H9 (cell line): ENCODE data around the gene CD209. TPM values are rescaled to one million over a fixed set of nuclear protein-coding genes. Genes with fewer than 3 reads are reported as not detected.

Experiments used
- DNase-seq: peaks from one replicate; pipeline ENCODE4 v3.0.0-alpha.2; 2017
- H2AFZ ChIP-seq: one replicate; pipeline ENCODE4 v1.6.1; 2013; ENCODE audit warnings: mild to moderate bottlenecking, low read length, control low read depth, moderate library complexity
- H2AK5ac ChIP-seq: 2 replicates; pipeline ENCODE4 v1.6.1; 2013; ENCODE audit warnings: low read length, control low read depth, mixed read lengths; ENCODE audit not compliant: insufficient read length
- H2BK120ac ChIP-seq: one replicate; pipeline ENCODE4 v1.6.1; 2013; ENCODE audit warnings: low read depth, mild to moderate bottlenecking, low read length, control low read depth, inconsistent platforms; ENCODE audit not compliant: poor library complexity, severe bottlenecking
- H2BK12ac ChIP-seq: 2 replicates; pipeline ENCODE4 v1.6.1; 2013; ENCODE audit warnings: low read length, control low read depth, mixed read lengths, low read depth; ENCODE audit not compliant: insufficient read length
- H2BK15ac ChIP-seq: 2 replicates; pipeline ENCODE4 v1.6.1; 2013; ENCODE audit warnings: low read depth, low read length, control low read depth
- H2BK20ac ChIP-seq: one replicate; pipeline ENCODE4 v1.6.1; 2013; ENCODE audit warnings: low read depth, mild to moderate bottlenecking, low read length, control low read depth, inconsistent platforms; ENCODE audit not compliant: poor library complexity, severe bottlenecking
- H2BK5ac ChIP-seq: 2 replicates; pipeline ENCODE4 v1.6.1; 2013; ENCODE audit warnings: low read length, control low read depth, mixed read lengths; ENCODE audit not compliant: insufficient read length
- H3K14ac ChIP-seq: 2 replicates; pipeline ENCODE4 v1.6.1; 2013; ENCODE audit warnings: low read length, control low read depth; ENCODE audit not compliant: insufficient read depth
- H3K18ac ChIP-seq: 2 replicates; pipeline ENCODE4 v1.6.1; 2013; ENCODE audit warnings: low read depth, mild to moderate bottlenecking, mixed read lengths, low read length, control low read depth; ENCODE audit not compliant: insufficient read length
- H3K23ac ChIP-seq: 2 replicates; pipeline ENCODE4 v1.6.1; 2013; ENCODE audit warnings: low read length, control low read depth, mixed read lengths, low read depth; ENCODE audit not compliant: insufficient read length
- H3K23me2 ChIP-seq: 2 replicates; pipeline ENCODE4 v1.6.1; 2013; ENCODE audit warnings: low read depth, mild to moderate bottlenecking, mixed read lengths, low read length, control low read depth; ENCODE audit not compliant: insufficient read length, poor library complexity, severe bottlenecking
- H3K27ac ChIP-seq: 2 replicates; pipeline ENCODE4 v1.5.1; 2013; ENCODE audit warnings: low read length, control low read depth, mixed read lengths, low read depth; ENCODE audit not compliant: insufficient read length
- H3K27me3 ChIP-seq: 2 replicates; pipeline ENCODE4 v1.6.1; 2013; ENCODE audit warnings: low read length, control low read depth, inconsistent platforms; ENCODE audit not compliant: insufficient read depth
- H3K4ac ChIP-seq: 2 replicates; pipeline ENCODE4 v1.6.1; 2013; ENCODE audit warnings: low read depth, mild to moderate bottlenecking, control low read depth, inconsistent platforms, low read length, moderate library complexity
- H3K4me1 ChIP-seq: 2 replicates; pipeline ENCODE4 v1.6.1; 2013; ENCODE audit warnings: low read length, control low read depth, inconsistent platforms; ENCODE audit not compliant: insufficient read depth
- H3K4me2 ChIP-seq: 2 replicates; pipeline ENCODE4 v1.6.1; 2013; ENCODE audit warnings: low read length, control low read depth, mixed read lengths; ENCODE audit not compliant: insufficient read length, insufficient read depth
- H3K56ac ChIP-seq: 2 replicates; pipeline ENCODE4 v1.6.1; 2013; ENCODE audit warnings: low read depth, mild to moderate bottlenecking, mixed read lengths, low read length, control low read depth; ENCODE audit not compliant: insufficient read length
- H3K79me1 ChIP-seq: 2 replicates; pipeline ENCODE4 v1.6.1; 2013; ENCODE audit warnings: low read depth, mild to moderate bottlenecking, moderate library complexity, low read length, control low read depth, inconsistent platforms; ENCODE audit not compliant: insufficient read depth, poor library complexity, severe bottlenecking
- H3K79me2 ChIP-seq: 2 replicates; pipeline ENCODE4 v1.6.1; 2013; ENCODE audit warnings: low read length, control low read depth, inconsistent platforms; ENCODE audit not compliant: insufficient read depth
- H3K9ac ChIP-seq: 2 replicates; pipeline ENCODE4 v1.6.1; 2013; ENCODE audit warnings: low read length, control low read depth, mixed read lengths; ENCODE audit not compliant: insufficient read length; ENCODE audit errors: extremely low read depth
- H3K9me3 ChIP-seq: one replicate; pipeline ENCODE4 v1.6.1; 2013; ENCODE audit warnings: low read depth, low read length, inconsistent platforms; ENCODE audit not compliant: control insufficient read depth
- H3T11ph ChIP-seq: one replicate; pipeline ENCODE4 v1.6.1; 2013; ENCODE audit warnings: mild to moderate bottlenecking, low read length, control low read depth, inconsistent platforms
- H4K20me1 ChIP-seq: one replicate; pipeline ENCODE4 v1.6.1; 2013; ENCODE audit not compliant: control insufficient read depth, insufficient read length, insufficient read depth
- H4K5ac ChIP-seq: 2 replicates; pipeline ENCODE4 v1.6.1; 2013; ENCODE audit warnings: low read depth, mild to moderate bottlenecking, mixed read lengths, low read length, control low read depth; ENCODE audit not compliant: insufficient read length
- H4K8ac ChIP-seq: replicated peaks from 2 replicates; pipeline ENCODE4 v1.6.1; 2013; ENCODE audit warnings: low read length, control low read depth, mixed read lengths, low read depth; ENCODE audit not compliant: insufficient read length
- H4K91ac ChIP-seq: 2 replicates; pipeline ENCODE4 v1.6.1; 2013; ENCODE audit warnings: low read depth, mild to moderate bottlenecking, moderate library complexity, mixed read lengths, low read length, control low read depth; ENCODE audit not compliant: insufficient read length
- H3K27ac Mint-ChIP-seq, 3 experiments: 2 replicates in 2 of 3; 3 replicates in 1 of 3; pipeline ENCODE4 v1.8.0; 2020 to 2021; ENCODE audit warnings: mixed read lengths in 3 of 3, mild to moderate bottlenecking in 1 of 3, moderate library complexity in 1 of 3
- H3K27me3 Mint-ChIP-seq: 2 replicates; pipeline ENCODE4 v1.8.0; 2021; ENCODE audit warnings: low read depth, mild to moderate bottlenecking, moderate library complexity, mixed read lengths
- H3K36me3 Mint-ChIP-seq, 3 experiments: 2 replicates in 2 of 3; 3 replicates in 1 of 3; pipeline ENCODE4 v1.8.0; 2020 to 2021; ENCODE audit warnings: low read depth in 3 of 3, mixed read lengths in 3 of 3; ENCODE audit not compliant: insufficient read depth in 1 of 3
- H3K4me1 Mint-ChIP-seq, 2 experiments: 2 replicates each; pipeline ENCODE4 v1.8.0; 2020; ENCODE audit warnings: mixed read lengths in 2 of 2
- H3K4me3 Mint-ChIP-seq, 2 experiments: 2 replicates in 1 of 2; 3 replicates in 1 of 2; pipeline ENCODE4 v1.8.0; 2020 to 2021; ENCODE audit warnings: mild to moderate bottlenecking in 2 of 2, mixed read lengths in 2 of 2, moderate library complexity in 1 of 2
- H3K9me3 Mint-ChIP-seq, 2 experiments: 2 replicates in 1 of 2; 3 replicates in 1 of 2; pipeline ENCODE4 v1.8.0; 2020; ENCODE audit warnings: mild to moderate bottlenecking in 2 of 2, mixed read lengths in 2 of 2, moderate library complexity in 1 of 2
- CTCF ChIP-seq: fragments of 200-600 bp; sonication (generic); conservative IDR thresholded peaks from 3 replicates; pipeline ENCODE4 v1.8.0; 2021; ENCODE audit warnings: antibody characterized with exemption, mild to moderate bottlenecking
- WGBS: extraction: QIAGEN DNeasy Blood & Tissue Kit; methylation state at CpG from one replicate; pipeline ENCODE4 v1.1.7; 2013; ENCODE audit warnings: missing lambda C conversion rate, low lambda C conversion rate, mixed read lengths; ENCODE audit not compliant: insufficient read length; ENCODE audit errors: extremely low coverage; 5-methylcytosine and 5-hydroxymethylcytosine counted together
- total RNA-seq: library from RNA; stranded (reverse); gene quantifications from 2 replicates; pipeline ENCODE4 v1.2.1, GENCODE V29; 2021

CD209 gene
- total RNA-seq, 1 experiment from 2014 or later: not detected

GRCh38 chr19:7787602-7788177 lies 40.4 kb upstream of the CD209 start:
- Mint-ChIP-seq H3K4me1 (peaks cover 15 to 26% of the 10 kb centered on the region in 2 experiments), H3K36me3 (no peaks in the 10 kb centered on the region; a peak in 1 of 7 replicates)
- no peak overlapping the region for H3K27ac ChIP-seq

More at GRCh38 chr19:7787602-7788177, 40.4 kb upstream of the CD209 start:
- Histone ChIP-seq H3T11ph (no peak overlapping the region), H3K4me1 (no peaks in the 10 kb centered on the region; the same call in 1 of the 2 replicates), H3K79me1 (no peaks in the 10 kb centered on the region), H3K18ac (no peak overlapping the region), H3K4me2 (peak overlapping the region; percentile 72), H4K91ac (no peak overlapping the region), H2BK5ac (no peak overlapping the region), H3K79me2 (no peaks in the 10 kb centered on the region), H4K8ac (no peak overlapping the region), H2BK12ac (no peak overlapping the region), H4K5ac (no peak overlapping the region), H3K9ac (no peak overlapping the region), H4K20me1 (no peaks in the 10 kb centered on the region), H2BK15ac (no peak overlapping the region), H3K14ac (no peak overlapping the region), H2BK120ac (no peak overlapping the region), H2AK5ac (no peak overlapping the region), H3K4ac (no peak overlapping the region), H3K9me3 (no peaks in the 10 kb centered on the region), H2AFZ (no peak overlapping the region), H2BK20ac (no peak overlapping the region), H3K23me2 (peaks cover 19% of the 10 kb centered on the region), H3K56ac (no peak overlapping the region), H3K23ac (no peak overlapping the region), H3K27me3 (peaks cover 14% of the 10 kb centered on the region; the same call in 1 of the 2 replicates)
- DNase-seq: no peak
- H3K4me3 Mint-ChIP-seq: peak overlapping the region; percentile 41 to 80
- peaks cover 3 to 6% of the 10 kb centered on the region in 2 experiments; a peak in 3 of 5 replicates for H3K9me3 Mint-ChIP-seq
- TF ChIP-seq CTCF: no peak
- no CpG with 5 or more reads among the region's 22 CpGs for WGBS
- no peak overlapping the region for H3K27ac Mint-ChIP-seq
- H3K27me3 Mint-ChIP-seq: peaks cover 93% of the 10 kb centered on the region
